GM19468 (cell line): ENCODE results near the gene KBTBD13.

Experiments
- ATAC-seq: cut with Tn5 transposase; IDR thresholded peaks from one replicate; pipeline ENCODE4 v1.9.1; 2021; ENCODE audit warnings: mild to moderate bottlenecking, moderate library complexity, moderate number of reproducible peaks; ENCODE audit not compliant: unreplicated experiment; ENCODE audit errors: extremely low read depth

KBTBD13 gene

DNA sequence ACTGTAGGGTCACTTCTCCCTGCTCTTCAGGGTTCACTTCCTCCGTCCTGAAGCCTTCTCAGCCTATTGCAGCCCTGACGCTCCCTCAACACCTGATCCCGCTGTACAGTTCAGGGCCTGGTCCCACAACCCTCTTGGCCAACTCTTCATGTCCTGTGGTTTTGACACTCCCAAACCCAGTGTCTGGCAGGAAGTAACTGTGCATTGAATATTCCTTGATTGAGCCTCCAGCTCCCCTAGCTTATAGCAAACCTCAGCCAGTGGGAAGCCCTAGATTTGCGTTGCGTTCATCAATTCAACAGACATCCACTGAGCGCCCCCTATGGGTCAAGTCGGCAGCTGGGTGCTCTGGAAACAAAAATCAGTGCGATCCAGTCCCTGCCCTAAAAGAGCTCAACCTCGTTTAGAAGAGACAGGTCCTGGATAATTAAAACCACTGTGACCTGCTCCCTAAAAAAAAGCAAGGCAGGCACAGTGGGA, 24.9 kb downstream of the KBTBD13 start:
- no peak for ATAC-seq

- ATAC-seq: no peak
Observed at GRCh38 chr15:65101891-65102708, 25.6 kb downstream of the KBTBD13 start.

DNA sequence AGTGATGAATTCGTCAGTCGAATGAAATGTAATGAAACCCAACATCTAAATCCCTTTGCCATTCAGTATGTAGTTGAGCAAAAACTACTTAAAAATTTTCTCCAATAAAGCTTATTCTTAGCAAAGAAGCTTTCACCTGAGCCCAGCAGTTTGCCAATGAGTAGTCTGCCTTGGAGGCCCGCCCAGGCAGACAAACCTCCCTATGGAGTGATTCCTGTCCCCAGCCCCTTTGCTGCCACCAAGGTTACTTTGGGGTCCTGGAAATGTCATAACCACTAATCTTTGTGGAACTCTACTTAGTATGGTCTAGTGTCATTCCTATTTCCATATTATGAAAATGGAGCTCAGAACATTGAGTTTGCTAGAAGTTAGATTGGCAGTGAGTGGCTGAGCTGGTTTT, 26.4 kb downstream of the KBTBD13 start:
- no peak for ATAC-seq

DNA sequence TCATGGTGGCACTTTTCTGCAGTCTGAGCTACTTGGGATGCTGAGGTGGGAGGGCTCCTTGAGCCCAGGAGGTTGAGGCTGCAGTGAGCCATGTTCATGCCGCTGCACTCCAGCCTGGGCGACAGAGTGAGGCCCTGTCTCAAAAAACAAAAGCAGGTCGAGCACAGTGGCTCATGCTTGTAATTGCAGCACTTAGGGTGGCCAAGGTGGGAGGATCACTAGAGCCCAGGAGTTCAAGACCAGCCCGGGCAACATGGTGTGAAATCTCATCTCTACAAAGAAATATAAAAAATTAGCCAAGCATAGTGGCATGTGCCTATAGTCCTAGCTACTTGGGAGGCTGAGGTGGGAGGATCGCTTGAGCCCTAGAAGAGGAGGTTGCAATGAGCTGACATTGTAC, 28.5 kb downstream of the KBTBD13 start:
- no peak for ATAC-seq

GRCh38 chr15:65106011-65106590, 29.6 kb downstream of the KBTBD13 start:
- no peak for ATAC-seq

GRCh38 chr15:65110676-65111292, 34.2 kb downstream of the KBTBD13 start:
- no peak for ATAC-seq

DNA sequence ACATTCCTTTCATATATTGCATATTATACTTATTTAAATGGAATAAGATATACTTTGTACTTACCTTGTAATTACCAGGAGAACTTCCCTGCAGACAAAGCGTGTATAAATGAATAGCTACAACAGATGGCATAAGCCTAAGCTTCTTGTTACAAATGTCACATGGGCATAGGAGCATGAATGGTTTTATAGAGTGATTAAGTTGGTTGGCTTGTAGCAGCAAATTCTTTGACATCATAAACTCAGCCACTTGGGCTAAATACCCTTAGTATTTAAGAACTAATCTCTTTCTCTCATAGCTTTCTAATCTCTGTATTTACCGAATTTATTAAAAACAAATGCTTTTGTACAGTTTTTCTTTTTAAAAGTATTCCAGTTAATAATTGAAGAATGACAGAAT, 38.5 kb downstream of the KBTBD13 start, which contains the start of gene UBAP1L:
UBAP1L (minus strand) TSS at position 115 of the 400 bp plus-strand sequence. CDS start 8,985 bp downstream, outside the sequence.
- ATAC-seq: no peak

- ATAC-seq: no peak
Observed at GRCh38 chr15:65115542-65115941, 39.0 kb downstream of the KBTBD13 start.
